NCI-H2029 treated with DMSO at 0.1 percent for 48 hours (cell line): ENCODE data around the gene CAPN3.
"Not testable (repeated sequence)": the region's sequence is repeated elsewhere in the genome, so short reads cannot be mapped to it uniquely, and the experiment has no call there.

Experiments
- DNase-seq: peaks from one replicate; lab custom pipeline; 2025; lab: John Stamatoyannopoulos, UW

CAPN3 gene

DNA sequence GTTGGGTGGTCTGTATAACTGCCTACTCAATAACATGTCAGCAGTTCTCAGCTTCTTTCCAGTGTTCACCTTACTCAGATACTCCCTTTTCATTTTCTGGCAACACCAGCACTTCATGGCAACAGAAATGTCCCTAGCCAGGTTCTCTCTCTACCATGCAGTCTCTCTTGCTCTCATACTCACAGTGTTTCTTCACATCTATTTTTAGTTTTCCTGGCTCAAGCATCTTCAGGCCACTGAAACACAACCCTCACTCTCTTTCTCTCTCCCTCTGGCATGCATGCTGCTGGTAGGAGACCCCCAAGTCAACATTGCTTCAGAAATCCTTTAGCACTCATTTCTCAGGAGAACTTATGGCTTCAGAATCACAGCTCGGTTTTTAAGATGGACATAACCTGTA, at the start of gene CAPN3:
CAPN3 (plus strand) TSS at position 253 of the 400 bp plus-strand sequence. CDS start 305 bp downstream, outside the sequence.
- DNase-seq, result no peak

DNA sequence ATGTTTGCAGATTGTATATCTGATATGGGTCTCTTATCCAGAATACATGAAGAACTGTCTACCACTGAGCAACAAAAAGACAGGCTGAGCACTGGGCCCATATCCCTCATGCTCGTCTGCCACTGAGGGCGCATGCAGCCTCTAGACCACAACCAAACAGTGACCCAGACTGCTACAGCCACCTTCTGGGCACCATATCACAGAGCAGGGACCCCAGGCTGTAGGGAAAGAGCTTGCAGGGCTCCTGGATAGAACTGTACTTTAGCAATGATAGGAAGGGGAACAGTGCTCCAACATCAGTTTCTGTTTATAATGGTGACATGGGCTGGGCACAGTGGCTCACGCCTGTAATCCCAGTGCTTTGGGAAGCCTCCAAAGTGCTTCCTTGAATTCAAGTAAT, 45.8 kb upstream of the CAPN3 start:
- no peak for DNase-seq

- DNase-seq, result no peak
Measured at GRCh38 chr15:42314818-42315217, 44.5 kb upstream of the CAPN3 start.

- no peak for DNase-seq
Measured at GRCh38 chr15:42315521-42315920, 43.8 kb upstream of the CAPN3 start.

- not testable (repeated sequence) for DNase-seq
Measured at GRCh38 chr15:42316282-42316805, 43.0 kb upstream of the CAPN3 start.

DNA sequence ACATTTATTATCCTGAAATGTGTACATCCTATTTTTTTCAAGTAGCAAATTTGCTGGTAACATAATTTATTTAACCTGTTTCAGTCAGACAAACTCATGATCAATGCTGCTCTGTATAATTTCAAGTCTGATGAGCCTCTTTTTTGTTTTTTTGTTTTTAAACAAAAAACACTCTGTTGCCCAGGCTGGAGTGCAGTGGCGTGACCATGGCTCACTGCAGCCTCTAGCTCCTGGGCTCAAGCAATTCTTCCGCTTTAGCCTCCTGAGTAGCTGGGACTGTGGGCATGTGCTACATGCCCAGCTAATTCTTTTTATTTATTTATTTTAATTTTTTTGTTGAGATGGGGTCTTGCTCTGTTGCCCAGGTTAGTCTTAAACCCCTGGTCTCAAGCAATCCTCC, 40.1 kb upstream of the CAPN3 start:
- DNase-seq, result no peak

GRCh38 chr15:42324308-42324707, 35.0 kb upstream of the CAPN3 start:
- DNase-seq, result no peak

DNA sequence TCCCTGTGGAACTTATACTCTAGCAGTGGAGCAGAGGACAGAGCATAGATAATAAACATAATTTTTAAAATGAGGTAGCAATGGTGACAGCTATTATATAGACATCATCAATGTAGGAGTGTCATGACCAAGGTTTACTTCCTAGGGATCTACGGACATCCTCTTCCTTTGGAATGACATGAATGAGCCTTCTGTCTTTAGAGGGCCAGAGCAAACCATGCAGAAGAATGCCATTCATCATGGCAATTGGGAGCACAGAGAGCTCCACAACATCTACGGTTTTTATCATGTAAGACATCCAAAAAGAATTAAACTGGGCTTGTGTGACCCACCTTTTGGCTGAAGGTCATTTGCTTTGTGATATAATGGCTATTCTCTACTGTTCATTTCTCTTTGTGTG, 30.1 kb upstream of the CAPN3 start:
- DNase-seq, result no peak

GRCh38 chr15:42329992-42330391, 29.3 kb upstream of the CAPN3 start:
- no peak for DNase-seq

- DNase-seq, result no peak
Measured at GRCh38 chr15:42331235-42331634, 28.1 kb upstream of the CAPN3 start.

GRCh38 chr15:42332331-42332730, 27.0 kb upstream of the CAPN3 start:
- DNase-seq, result no peak

GRCh38 chr15:42335074-42335473, 24.2 kb upstream of the CAPN3 start:
- DNase-seq, result no peak

DNA sequence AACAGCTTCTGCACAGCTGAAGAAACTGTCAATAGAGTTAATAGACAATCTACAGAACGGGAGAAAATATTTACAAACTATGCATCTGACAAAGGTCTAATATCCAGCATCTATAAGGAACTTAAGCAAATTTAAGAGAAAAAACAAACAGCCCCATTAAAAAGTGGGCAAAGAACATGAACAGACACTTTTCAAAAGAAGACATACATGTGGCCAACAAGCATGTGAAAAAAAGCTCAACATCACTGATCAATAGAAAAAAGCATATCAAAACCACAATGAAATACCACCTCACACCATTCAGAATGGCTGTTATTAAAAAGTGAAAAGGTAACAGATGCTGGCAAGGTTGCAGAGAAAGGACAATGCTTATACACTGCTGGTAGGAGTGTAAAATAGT, 22.7 kb upstream of the CAPN3 start:
- not testable (repeated sequence) for DNase-seq

GRCh38 chr15:42337104-42337503, 22.2 kb upstream of the CAPN3 start:
- DNase-seq, result not testable (repeated sequence)

GRCh38 chr15:42338500-42338899, 20.8 kb upstream of the CAPN3 start:
- no peak for DNase-seq

DNA sequence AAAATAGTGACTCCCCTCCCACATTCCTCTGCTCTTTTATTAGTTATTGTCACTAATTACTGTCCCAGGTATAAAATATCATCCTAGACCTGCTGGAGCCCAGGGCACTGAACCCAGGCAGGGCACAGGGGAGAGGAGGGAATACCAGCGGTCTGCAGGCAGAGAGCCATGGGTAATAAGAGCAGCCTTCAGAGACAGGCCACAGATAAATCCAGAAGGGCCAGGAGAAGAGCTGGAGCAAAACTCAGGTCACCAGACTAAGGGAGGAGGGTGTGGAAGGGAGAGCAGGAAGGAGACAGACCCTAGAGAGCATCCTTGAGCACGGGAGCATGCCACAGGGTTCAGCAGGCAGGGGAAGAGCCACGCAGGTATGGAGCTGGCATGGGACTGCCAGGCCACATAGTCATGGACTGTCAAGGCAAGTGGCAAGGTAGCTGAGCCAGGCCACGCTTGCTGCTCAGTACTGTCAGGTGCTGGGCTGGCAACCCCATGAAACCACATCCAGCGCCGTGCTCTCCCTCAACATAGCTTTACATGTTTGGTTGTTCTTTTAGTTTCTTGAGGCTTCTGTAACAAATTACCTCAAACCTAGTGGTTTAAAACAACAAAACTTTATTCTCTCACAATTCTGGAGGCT, 15.6 kb upstream of the CAPN3 start:
- DNase-seq, result no peak

- DNase-seq, result no peak
Measured at GRCh38 chr15:42344763-42345162, 14.5 kb upstream of the CAPN3 start.

GRCh38 chr15:42345504-42345903, 13.8 kb upstream of the CAPN3 start:
- no peak for DNase-seq

DNA sequence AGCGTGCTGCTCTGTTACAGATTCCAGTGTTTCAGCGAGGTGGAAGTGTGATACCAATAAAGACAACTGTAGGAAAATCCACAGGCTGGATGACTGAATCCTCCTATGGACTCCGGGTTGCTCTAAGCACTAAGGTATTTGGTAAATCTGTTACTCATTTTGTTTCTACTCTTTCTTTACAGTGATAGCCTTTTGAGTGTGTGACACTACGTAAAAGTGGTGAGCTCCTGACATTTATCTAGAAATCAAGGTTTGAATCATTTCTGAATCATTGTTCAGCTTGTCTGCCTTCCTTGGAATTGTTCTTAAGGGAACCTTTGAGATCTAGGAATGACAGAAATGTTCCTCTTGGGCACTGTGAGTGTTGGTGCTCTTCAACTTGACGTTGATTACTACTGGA, 11.2 kb upstream of the CAPN3 start:
- DNase-seq, result no peak

DNA sequence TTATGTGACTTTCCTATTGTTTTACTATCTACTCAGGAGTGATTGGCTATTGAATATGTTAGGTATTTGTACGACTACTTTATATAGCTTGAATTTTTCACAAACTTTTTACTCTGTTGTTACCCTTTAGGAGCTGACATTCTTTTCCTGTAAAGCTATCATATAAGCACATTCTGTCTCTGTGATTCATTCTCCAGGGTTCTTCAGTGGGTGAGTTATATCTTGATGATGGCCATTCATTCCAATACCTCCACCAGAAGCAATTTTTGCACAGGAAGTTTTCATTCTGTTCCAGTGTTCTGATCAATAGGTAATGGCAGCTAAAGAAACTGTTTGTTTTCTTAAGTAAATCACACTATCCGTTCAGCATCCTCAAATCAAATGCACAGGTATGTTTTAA, 10.1 kb upstream of the CAPN3 start:
- no peak for DNase-seq

GRCh38 chr15:42352401-42352800, 6.9 kb upstream of the CAPN3 start:
- no peak for DNase-seq

DNA sequence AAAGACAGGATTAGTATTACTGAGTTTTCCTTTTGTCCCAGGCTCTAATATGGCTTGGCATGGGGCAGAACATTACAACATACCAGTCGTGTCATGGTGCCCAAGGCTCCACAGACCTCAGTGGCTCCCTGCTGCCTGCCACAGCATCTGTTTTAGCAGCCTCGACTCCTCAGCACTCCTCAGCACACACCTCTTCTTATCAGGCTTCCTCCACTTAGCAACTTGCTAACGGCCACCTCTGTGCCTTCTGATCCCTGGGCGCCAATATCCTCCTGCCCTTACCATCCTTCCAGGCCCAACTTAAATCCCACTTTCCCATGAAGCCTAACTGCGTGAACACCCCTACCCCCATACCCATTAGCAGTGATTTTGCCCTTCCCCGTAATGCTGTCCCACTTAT, 6.2 kb upstream of the CAPN3 start:
- no peak for DNase-seq

GRCh38 chr15:42354824-42355223, 4.5 kb upstream of the CAPN3 start:
- no peak for DNase-seq

DNA sequence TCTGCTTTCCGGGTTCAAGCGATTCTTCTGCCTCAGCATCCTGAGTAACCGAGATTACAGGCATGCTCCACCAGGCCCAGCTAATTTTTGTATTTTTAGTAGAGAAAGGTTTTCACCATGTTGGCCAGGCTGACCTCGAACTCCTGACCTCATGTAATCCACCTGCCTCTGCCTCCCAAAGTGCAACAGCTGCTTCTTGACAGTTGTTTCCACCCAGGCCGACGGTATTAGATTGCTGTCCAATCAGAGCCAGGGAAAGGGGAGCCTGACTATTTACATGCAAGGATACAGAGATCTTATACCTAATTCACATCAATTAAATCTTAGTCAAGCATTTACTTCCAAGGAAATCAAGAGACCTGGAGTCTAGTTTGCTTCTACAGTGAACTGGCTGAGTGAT, 4.0 kb upstream of the CAPN3 start:
- DNase-seq, result no peak
